GM18868 (cell line): ENCODE data around the gene ENTPD6.
"Not testable (repeated sequence)": the region's sequence is repeated elsewhere in the genome, so short reads cannot be mapped to it uniquely, and the experiment has no call there.

Experiments
- ATAC-seq: cut with Tn5 transposase; IDR thresholded peaks from one replicate; pipeline ENCODE4 v1.9.1; 2021; ENCODE audit warnings: mild to moderate bottlenecking, moderate library complexity; ENCODE audit not compliant: unreplicated experiment

Gene ENTPD6

DNA sequence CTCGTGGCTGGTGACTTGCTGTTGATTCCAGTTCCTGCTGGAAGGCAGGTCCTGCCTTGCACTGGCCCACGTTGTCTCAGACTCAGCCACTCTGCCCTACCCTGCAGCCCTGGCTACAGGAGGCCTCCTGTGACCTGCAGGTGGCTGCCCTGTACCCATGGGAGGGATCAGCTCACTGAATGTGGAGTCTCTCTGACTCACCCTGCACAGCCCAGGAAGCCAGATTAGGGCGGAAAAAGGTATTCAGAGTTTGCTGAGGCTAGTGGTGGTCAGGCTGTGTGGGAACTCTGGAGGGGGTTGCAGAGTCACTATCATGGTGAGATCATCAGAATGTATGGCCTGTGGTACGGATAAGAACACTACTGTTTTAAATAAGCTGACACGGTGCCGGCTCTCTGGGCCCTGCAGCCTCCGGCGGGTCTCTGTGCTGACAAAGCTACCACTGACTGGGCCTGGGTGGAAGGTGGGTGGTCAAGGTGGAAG, 27.7 kb downstream of the ENTPD6 start:
- no peak for ATAC-seq

DNA sequence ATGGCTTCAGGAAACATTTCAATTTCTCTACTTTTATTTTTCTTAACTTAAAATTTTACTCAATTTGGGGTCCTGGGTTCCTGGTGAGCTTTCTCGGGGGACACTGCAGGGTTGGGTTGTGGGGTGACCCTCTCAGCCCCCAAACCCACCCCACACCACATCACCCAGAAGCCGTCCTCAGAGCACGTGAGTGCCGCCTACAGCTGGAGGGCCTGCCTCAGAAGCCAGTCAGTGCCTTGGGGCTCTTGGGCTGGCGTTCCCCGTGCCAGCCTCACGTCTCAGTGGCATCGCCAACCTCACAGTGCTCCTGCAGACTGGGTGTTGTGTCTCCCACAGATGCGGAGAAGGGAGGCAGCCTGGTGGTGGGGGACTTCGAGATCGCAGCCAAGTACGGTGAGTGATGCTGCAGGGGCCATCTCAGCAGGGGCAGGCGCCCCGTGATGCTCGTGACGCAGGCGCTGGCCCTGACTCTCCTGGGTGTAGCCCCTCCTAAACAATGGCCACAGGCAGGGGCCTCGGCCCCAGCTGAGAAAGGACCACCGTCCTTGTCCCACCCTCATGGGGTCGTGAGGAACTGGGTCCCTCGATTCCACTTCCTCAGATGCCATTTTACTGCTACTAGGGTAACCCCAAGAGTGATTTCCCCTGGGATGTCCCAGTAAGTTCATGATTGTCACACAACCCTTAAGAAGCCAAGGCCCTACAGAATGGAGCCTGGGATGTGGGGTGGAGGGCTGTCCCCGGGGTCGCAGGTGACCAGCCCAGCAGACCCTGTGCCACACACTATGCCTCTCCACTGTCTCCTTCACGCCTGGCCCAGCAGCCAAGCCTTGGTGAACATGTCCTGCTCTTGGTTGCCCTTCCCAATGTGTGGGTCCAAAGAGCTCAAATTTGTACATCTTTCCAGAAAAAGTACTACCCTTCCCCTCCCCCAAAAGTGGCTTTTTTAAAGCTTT, 28.5 kb downstream of the ENTPD6 start:
- ATAC-seq, result no peak

DNA sequence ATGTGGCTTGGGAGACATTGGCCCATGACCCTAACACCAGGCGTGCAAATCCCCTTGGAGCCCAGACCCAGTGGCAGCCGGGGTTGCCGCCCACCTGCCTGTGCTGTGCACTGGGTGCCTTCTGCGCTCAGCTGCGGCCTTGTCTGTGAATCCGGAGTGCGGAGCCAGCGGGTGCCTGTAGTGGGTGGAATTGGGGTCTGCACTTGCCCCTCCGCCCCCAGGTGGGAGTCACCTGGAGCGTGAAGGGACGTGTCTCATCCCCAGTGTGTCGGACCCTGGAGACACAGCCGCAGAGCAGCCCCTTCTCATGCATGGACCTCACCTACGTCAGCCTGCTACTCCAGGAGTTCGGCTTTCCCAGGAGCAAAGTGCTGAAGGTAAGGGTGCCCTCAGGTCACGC, 29.4 kb downstream of the ENTPD6 start:
- ATAC-seq, result no peak

DNA sequence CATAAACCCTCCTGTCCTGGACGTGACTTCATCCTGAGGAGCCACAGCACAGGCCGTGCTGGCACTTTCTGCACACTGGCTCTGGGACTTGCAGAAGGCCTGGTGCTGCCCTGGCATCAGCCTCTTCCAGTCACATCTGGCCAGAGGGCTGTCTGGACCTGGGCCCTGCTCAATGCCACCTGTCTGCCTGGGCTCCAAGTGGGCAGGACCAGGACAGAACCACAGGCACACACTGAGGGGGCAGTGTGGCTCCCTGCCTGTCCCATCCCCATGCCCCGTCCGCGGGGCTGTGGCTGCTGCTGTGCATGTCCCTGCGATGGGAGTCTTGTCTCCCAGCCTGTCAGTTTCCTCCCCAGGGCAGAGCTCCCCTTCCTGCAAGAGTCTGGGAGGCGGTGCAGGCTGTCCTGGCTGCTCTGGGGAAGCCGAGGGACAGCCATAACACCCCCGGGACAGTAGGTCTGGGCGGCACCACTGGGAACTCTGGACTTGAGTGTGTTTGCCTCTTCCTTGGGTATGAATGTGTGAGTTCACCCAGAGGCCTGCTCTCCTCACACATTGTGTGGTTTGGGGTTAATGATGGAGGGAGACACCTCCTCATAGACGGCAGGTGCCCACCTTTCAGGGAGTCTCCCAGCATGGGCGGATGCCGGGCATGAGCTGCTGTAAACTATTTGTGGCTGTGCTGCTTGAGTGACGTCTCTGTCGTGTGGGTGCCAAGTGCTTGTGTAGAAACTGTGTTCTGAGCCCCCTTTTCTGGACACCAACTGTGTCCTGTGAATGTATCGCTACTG, 30.3 kb downstream of the ENTPD6 start:
- no peak for ATAC-seq

DNA sequence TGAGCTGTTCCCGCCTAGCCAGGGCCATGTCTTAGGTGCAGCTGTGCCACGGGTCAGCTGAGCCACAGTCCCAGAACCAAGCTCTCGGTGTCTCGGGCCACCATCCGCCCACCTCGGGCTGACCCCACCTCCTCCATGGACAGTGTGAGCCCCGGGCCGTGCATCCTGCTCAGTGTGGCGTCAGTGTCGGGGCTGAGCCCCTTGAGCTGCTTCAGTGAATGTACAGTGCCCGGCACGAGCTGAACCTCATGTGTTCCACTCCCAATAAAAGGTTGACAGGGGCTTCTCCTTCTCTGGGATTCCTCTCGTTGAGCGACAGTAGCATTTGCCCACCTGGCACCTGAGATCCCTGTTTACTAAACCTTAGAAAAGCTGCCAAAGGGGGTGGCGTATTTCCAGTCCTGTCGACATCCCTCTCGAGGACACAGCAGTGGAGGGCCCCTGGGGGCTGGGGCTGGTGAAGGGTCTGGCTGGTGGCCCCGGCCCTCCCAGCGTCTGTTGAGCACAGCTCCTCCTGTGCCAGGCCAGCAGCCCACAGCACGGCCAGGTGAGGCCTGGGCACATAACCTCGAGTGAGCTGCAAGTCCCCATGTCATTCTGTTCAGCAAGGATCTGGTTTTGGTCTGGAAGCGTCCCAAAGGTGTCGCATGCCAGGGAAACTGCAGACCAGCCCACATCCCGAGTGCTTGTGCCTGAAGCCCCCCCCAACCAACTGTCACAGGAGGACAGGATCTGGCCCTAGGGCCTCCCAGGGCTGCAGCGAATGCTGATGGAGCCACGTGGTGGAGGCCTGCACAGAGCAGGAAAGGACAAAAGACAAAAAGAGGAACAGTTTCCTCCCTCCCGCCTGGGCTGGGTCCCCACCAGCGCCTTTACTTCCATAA, 31.2 kb downstream of the ENTPD6 start:
- no peak for ATAC-seq

DNA sequence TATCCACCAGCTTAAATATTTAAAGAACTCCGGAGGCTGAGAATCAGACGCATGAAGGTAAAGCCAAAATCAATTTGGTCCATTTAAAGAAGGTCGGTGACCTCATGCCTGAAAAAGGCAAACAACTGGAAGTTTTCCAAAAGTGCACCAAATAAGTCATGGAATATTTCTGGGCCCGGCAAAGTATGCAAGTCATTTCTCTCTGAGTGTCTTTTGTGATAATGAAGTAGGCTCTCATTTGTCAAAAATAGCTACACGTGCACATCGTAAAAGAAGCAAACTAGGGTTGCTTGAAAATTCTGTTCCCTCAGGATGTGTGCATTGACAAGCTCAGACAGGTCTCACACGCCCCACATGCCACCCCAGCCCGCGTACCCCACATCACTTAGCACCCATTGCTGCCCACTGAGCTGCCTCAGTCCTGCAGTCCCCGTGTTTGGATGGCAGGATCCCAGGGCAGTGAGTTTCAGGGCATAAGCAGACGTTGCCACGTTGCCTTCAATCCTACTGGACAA, 31.9 kb downstream of the ENTPD6 start:
- ATAC-seq, result no peak

DNA sequence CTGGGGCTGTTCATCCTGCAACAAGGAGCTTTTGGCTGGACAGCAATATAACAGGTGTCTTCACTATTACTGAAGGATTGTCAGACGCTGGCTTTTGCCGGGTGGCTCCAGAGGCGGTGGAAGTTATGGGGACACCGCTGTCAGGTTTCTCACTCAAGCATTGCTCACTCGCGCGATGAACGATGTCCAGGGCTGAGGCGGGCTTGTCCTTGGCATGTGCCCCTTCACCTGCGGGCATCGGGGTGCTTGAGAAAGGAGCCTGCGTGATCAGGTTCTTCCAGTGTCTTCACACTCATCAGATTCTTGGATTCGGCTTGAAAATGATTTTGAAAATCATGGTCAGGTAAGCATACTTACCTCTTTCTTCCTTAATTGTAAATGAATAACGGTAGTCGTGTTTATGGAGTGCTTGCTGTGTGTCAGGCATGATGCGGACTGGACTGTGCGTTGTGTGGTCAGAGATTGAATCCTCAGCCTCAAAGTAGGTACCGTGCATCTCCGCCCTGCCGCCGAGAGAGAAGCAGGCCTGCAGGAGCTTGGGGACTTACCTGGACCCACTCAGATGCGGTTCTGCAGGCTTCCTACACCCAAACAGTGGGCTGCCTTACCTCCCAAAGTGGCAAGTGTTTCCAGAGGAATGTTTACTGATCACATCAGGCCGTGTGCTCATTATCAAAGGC, 34.1 kb downstream of the ENTPD6 start:
- peak; percentile 14 for ATAC-seq

DNA sequence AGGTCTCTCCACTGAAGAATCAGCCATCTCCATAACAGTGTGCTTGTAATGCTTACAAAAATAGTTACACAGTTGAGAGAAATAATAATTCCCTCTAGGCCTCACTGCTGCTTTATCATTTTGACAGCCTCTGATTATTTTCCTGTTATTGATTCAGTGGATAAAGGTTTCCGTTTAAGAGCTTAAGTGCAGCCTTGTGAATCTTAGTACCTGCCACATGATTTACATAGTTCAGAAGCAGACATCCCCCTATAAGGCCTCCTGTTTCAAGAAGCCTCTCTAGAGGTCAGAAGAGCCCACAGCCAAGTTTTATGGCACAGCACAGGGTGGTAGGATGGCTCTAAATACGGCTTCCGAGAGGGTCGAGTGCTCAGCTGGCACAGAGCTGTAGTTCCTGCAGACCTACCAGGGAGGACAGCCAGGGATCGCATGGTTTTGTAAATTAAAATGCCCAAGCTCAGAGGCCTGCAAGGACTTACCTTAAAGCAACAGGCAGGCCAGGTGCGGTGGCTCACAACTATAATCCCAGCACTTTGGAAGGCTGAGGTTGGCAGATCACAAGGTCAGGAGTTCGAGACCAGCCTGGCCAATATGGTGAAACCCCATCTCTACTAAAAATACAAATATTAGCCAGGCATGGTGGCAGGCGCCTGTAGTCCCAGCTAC, 34.8 kb downstream of the ENTPD6 start:
- ATAC-seq, result peak; percentile 70

DNA sequence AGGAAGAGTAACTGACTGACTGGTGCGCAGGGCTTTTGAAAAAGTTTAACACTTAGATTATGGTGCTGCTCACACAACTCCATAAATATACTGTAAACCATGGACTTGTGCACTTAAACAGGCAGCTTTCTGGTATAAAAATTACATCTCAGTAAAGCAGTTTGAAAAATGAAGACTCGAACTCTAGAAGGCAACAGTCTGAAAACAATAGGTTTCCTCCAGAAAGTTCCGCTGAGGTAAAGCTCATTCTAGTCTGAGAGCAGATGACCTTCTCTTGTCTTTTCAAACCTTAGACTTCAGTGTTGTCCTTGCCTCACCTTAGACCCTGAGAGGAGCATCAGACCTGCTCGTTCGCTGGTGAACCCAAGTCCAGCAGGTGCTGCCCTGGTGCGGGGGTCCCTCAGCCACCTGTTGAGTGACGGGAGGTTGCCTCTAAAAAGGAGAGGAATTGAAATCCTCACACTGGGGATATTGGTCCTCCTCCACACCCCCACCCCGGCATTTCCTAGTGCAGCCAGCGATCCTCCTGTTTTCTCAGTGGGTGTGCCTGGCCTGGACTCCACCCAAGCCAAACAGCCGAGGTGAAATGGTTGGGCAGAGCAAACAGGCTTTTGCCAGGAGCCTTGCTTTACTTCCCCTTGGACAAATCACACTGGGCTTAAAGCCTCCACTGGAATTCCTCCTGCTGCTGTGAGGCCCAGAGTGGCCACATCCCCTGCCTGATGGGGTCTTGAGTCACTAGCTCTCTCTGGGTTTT, 37.7 kb downstream of the ENTPD6 start:
- ATAC-seq, result no peak

DNA sequence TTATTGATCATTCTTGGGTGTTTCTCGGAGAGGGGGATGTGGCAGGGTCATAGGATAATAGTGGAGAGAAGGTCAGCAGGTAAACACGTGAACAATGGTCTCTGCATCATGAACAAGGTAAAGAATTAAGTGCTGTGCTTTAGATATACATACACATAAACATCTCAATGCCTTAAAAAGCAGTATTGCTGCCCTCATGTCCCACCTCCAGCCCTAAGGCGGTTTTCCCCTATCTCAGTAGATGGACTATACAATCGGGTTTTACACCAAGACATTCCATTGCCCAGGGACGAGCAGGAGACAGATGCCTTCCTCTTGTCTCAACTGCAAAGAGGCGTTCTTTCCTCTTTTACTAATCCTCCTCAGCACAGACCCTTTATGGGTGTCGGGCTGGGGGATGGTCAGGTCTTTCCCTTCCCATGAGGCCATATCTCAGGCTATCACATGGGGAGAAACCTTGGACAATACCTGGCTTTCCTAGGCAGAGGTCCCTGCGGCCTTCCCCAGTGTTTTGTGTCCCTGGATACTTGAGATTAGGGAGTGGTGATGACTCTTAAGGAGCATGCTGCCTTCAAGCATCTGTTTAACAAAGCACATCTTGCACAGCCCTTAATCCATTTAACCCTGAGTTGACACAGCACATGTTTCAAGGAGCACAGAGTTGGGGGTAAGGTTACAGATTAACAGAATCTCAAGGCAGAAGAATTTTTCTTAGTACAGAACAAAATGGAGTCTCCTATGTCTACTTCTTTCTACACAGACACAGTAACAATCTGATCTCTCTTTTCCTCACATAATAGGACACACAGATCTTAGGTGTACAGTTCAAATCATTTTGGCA, 38.7 kb downstream of the ENTPD6 start:
- ATAC-seq, result not testable (repeated sequence)

DNA sequence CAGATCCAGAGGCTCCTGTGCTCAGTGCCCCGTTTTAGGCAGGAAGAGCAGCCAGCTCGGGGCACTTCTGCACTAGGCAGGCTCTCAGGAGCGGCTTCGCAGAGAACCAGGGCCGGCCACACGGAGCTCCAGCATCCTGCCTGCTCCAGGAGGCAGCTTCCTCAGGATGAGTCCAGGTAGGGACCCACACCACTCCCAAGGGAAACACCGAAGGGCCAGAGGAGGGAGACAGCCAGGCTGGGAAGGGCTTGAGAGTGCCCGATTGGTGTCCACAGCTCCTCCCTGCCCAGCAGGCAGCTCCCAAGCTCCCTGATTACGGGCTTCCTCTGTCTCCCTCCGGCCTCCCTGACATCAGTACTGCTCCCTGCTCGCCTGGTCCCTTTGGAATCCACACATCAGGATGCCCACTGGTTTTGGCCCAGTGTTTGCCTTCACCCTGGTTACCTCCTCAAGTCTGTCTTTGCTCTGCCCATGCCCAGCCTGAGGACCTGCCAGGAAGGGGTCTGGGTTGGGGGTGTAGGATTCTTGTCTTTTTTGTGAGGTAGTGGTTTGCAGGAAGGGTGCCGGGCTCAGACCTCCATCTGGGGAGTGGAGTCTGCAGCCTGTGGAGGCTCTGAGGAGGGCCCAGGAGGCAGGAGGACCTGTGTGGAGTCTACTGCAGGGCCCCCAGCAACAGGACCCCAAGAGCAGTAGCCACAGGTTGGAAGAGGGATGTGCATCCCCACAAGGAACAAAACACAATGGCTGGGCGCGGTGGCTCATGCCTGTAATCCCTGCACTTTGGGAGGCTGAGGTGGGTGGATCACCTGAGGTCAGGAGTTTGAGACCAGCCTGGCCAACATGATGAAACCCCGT, 41.2 kb downstream of the ENTPD6 start:
- no peak for ATAC-seq

DNA sequence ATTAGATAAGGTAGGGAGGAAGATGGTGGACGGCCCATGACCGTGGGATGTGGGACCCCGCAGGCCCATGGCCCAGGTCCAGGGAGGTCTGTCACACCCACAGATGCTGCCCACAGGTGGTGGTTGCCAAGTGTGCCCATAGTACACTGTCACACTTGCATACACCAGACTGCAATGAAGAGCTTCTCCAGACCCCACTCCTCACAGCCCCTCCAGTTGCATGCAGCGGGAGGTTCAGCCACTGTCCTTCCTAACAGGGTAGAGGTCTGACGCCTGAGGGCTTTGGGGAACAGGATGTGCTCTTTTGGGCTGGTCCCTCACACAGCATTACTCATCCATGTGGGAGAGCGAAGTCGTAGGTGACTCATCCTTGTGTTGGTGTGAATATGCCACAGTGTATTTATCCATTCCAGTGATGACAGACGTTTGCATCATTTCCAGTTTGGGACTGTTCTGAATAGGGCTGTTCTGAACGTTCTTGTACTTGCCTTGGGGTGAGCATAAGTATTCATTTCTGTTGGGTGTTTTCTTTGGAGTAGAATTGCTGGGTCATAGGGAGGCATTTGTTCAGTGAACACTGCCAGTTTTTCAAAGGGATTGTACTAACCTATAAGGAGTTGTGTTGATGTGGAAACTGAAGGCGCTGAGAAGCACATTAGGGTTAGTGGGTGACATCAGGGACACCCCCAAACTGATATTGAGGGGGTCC, 42.3 kb downstream of the ENTPD6 start:
- ATAC-seq, result peak; percentile 70

DNA sequence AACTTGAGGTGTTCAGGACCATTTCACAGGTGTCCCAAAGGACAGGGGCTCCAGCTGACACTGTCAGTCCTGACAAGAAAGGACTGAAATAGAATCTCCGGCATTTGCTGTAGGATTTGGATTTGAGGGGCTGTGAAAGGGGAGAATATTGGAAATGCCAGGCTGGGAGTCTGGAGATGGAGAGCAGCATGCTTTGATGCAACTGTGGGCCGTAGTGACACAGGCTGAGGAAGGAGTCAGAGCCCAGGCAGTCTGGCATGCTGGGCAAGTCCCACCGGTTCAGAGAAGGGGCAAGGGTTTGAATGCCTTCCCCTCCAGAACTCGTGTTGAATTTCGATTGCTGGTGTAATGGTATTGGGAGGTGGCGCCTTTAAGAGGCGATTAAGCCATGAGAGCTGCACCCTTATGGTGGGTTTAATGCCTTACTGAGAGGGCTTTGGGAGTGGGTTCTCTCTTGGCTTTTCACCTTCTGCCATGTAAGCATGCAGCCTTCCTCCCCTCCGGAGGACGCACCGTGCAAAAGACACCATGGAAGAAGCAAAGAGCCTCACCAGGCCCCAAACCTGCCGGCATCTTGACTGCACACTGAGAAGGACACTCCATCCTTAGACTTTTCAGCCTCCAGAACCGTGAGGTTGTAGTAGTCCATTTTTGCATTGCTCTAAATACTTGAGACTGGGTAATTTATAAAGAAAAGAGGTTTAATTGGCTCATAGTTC, 43.0 kb downstream of the ENTPD6 start:
- no peak for ATAC-seq

DNA sequence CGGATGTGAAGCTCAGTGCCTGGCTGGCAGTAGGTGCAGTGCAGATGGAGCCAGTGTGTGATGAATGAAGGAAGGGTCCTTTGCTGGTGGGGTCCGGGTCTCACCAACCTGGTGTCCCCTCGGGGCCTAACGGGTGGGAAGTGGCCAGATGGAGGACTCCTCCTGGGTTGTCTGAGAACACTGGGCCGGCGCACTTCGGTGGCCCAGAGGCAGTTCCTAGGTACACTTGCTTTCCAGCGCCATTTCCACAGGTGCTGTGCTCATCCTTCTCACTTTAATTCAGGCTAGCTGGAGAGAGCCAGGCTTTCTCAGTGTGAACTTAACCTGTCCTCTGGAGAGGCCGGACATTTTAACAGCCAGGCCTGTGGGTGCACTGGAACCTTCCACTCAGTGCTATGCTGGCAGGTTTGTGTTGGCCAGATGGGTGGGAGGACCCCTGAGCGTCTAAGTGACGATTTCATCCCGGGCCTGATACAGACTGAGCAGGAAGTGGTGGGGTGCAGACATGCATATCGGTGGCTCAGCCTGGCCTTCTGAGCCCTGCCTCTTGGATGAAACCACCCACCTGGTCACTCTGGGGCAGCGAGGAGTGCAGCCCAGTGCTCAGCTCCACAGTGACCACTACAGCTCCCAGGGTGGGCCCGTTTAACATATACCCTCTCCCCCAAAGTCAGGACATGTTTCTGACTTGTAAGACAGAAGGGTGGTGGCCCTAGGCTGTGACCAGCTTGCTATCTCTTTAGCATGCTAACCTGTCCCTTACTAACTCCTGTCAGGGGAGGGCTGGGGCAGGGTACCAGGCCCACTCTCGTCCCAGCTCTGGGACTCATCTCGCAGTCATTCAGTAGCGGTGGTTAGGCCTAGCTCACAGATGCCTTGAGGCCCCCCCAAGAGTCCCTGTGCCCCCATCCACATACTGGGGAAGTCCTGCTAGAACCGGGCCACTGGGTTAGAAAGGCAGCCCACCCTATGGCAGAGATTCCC, 44.2 kb downstream of the ENTPD6 start:
- no peak for ATAC-seq
